Kidney epithelial cell (primary cell): Measurements from ENCODE around the gene TMEM144. TPM values are rescaled to one million over a fixed set of nuclear protein-coding genes. Genes with fewer than 3 reads are reported as not detected.
"Not testable (repeated sequence)": the region's sequence is repeated elsewhere in the genome, so short reads cannot be mapped to it uniquely, and the experiment has no call there.

Experiments
- DNase-seq: peaks from one replicate; pipeline ENCODE4 v3.0.0-alpha.2; 2010; ENCODE audit warnings: low read depth
- H3K27me3 ChIP-seq: 2 replicates; pipeline ENCODE4 v1.6.0; 2011; ENCODE audit warnings: low read length; ENCODE audit not compliant: control insufficient read depth, insufficient read depth
- H3K36me3 ChIP-seq: 2 replicates; pipeline ENCODE4 v1.5.1; 2011; ENCODE audit warnings: low read length; ENCODE audit not compliant: control insufficient read depth, insufficient read depth
- H3K4me3 ChIP-seq: 2 replicates; pipeline ENCODE4 v1.5.1; 2011; ENCODE audit warnings: low read depth, mild to moderate bottlenecking, control low read depth, low read length
- total RNA-seq: library from RNA; depleted of rRNA; stranded (reverse); fragments of >200 nt; gene quantifications from 2 replicates; pipeline ENCODE4 v1.2.3, GENCODE V29; 2015
- TF ChIP-seq, protein P1 (sequence below): IDR thresholded peaks from 2 replicates; pipeline ENCODE4 v1.5.1; 2011; ENCODE audit warnings: mild to moderate bottlenecking, moderate library complexity, low read length, control low read depth, inconsistent platforms; ENCODE audit not compliant: insufficient read depth, poor library complexity, severe bottlenecking

TMEM144 gene
- total RNA-seq, 1 donor from 2014 or later, result 12.2 TPM

DNA sequence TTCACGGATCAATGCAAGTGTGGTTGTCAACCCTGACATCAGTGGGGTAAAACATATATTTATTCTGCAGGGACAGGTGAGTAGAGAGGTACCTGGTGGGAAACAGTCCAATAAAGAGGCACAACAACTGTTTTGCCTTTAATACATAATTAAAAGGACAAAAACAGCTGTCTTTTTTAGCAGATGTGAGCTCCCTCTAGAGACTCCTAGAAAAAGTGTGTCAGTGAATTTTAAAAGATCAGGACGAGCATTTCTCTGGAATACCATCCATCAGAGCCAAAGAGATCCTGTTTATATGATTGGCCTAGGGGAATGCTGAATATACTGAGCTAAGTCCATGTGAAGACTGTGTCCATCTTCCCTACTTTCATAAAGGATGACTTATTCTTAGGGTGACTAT, 58.3 kb downstream of the TMEM144 start:
- no peaks in the 10 kb centered on the region for H3K36me3 ChIP-seq
- TF ChIP-seq, protein P1, sequence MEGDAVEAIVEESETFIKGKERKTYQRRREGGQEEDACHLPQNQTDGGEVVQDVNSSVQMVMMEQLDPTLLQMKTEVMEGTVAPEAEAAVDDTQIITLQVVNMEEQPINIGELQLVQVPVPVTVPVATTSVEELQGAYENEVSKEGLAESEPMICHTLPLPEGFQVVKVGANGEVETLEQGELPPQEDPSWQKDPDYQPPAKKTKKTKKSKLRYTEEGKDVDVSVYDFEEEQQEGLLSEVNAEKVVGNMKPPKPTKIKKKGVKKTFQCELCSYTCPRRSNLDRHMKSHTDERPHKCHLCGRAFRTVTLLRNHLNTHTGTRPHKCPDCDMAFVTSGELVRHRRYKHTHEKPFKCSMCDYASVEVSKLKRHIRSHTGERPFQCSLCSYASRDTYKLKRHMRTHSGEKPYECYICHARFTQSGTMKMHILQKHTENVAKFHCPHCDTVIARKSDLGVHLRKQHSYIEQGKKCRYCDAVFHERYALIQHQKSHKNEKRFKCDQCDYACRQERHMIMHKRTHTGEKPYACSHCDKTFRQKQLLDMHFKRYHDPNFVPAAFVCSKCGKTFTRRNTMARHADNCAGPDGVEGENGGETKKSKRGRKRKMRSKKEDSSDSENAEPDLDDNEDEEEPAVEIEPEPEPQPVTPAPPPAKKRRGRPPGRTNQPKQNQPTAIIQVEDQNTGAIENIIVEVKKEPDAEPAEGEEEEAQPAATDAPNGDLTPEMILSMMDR, result no peak
- H3K27me3 ChIP-seq, result no peaks in the 10 kb centered on the region
- no peak overlapping the region for H3K4me3 ChIP-seq
- DNase-seq, result no peak

DNA sequence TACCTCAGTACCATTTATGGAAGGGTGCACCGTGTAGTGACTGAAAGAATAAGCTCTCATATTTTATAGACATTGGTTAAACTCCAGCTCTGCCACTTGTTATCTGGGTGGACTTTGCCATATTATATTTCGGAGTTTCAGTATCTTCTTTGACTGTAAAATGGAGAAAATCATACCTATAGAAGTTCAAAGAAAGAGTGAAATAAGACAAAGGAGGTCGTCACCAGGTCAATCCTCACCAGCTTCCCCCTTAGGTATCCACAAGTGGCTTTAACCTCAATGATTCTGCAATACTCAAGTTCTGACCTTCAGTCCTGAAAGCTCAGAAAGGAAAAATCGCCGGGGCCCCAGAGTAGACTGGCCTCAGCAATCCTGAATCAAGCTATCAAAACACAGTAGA, 64.3 kb downstream of the TMEM144 start:
- no peak for DNase-seq
- H3K36me3 ChIP-seq, result no peaks in the 10 kb centered on the region
- TF ChIP-seq, protein P1, result no peak
- H3K4me3 ChIP-seq, result no peak overlapping the region
- H3K27me3 ChIP-seq, result no peaks in the 10 kb centered on the region

DNA sequence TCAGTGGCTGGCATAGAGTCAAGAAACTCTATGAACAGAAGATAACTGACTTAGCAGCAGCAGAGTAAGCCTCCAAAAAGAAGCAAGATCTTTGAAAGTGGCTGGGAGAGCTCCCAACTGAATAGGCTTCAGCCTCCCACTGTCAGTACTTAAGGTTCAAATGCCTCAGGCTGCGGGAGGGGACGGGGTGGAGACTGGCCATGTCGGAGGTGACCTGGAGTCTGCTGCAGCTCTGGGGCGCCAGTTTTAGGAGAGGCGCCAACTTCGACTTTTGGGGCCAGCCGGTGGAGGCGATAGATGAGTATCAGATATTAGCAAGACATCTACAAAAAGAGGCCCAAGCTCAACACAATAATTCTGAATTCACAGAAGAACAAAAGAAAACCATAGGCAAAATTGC, 67.3 kb downstream of the TMEM144 start:
- DNase-seq, result no peak
- TF ChIP-seq, protein P1, result no peak

DNA sequence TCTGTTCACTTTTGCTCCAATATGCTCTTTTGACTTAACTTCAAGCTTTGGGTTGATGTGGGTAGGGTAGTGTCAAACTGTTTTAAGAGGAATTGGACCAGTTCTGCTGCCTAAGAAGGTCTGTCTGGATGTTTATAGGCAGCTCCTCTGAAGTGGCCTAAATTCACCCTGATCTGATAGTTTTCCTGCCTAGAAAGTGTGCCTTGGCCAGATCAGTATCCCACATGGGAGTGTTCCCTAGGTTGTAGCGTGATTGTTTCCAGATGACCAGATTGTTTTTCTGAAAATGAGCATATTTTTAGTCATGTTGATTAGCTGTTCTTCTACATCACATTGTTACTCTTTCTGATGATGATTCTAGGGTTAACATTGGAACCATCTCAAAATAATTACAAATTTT, 68.8 kb downstream of the TMEM144 start:
- not testable (repeated sequence) for DNase-seq, H3K4me3 ChIP-seq, H3K36me3 ChIP-seq, H3K27me3 ChIP-seq

More for the DNA sequence above, 67.3 kb downstream of the TMEM144 start:
- Histone ChIP-seq H3K36me3 (no peaks in the 10 kb centered on the region), H3K4me3 (no peak overlapping the region), H3K27me3 (no peaks in the 10 kb centered on the region)

DNA sequence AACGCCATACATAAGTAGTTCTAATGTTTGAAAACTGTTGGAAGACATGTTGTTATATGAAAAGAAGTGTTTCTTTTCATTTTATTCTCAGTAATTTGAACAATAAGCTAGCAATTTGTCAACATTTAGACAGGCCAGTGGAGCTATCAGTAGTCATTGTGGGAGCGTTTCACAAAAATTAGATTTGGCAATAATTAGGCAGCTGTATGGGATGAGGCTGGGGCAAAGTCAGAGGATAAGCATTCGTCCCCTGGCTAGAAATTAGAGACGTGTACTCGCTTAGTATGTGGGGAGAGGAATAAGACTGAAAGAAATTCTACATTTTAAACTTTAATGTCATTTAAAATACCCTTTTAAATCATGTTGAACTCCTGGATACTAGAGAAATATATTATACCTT, 70.6 kb downstream of the TMEM144 start:
- DNase-seq, result no peak
- Histone ChIP-seq H3K36me3 (no peaks in the 10 kb centered on the region), H3K27me3 (no peaks in the 10 kb centered on the region), H3K4me3 (no peak overlapping the region)
- TF ChIP-seq, protein P1, result no peak

DNA sequence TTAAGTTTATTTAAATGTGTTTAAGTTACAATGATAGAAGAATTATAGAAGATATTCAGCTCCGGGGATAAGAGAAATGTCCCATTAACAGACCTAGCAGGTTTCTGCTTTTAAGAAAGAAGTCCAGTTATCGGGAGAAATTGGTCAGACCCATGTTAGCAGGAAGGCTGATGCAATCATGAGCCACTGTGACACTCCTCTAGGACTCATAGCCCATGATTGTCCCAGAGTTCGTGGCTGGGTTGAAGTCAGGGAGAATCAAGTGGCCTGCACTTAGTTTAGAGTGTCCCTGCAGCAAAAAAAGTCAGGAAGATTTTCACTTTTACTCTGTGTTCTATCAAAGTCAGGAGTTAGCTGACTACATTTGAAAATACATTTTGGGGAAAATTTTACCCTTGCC, 72.0 kb downstream of the TMEM144 start:
- TF ChIP-seq, protein P1, result no peak
- no peaks in the 10 kb centered on the region for H3K27me3 ChIP-seq
- H3K36me3 ChIP-seq, result no peaks in the 10 kb centered on the region
- DNase-seq, result no peak
- H3K4me3 ChIP-seq, result no peak overlapping the region
